GM12874 (cell line): ENCODE data around the gene TNS3.

Experiments used
- TF ChIP-seq, protein P1 (sequence below): IDR thresholded peaks from 2 replicates; pipeline ENCODE4 v1.5.1; 2011; ENCODE audit warnings: low read depth, mild to moderate bottlenecking, control low read depth, low read length, moderate library complexity; ENCODE audit not compliant: insufficient read depth

The TNS3 gene

DNA sequence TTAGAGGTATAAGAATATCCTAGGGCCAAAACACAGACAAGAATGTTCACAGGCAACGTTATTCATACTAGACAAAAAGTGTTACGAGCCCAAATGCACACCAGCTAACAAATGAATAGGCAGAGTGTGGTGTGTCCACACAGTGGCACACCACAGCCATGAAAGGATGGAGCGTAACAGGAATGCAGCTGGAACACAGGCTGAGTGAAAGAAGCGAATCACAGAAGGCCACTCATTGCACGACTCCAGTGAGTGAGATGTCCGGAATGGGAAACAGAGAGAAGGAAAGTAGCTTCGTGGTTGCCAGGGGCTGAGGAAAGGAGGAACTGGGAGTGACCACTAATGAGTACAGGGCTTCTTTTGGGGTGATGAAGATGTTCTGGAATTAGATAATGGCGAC lies 198.8 kb downstream of the TNS3 start:
- TF ChIP-seq, protein P1, sequence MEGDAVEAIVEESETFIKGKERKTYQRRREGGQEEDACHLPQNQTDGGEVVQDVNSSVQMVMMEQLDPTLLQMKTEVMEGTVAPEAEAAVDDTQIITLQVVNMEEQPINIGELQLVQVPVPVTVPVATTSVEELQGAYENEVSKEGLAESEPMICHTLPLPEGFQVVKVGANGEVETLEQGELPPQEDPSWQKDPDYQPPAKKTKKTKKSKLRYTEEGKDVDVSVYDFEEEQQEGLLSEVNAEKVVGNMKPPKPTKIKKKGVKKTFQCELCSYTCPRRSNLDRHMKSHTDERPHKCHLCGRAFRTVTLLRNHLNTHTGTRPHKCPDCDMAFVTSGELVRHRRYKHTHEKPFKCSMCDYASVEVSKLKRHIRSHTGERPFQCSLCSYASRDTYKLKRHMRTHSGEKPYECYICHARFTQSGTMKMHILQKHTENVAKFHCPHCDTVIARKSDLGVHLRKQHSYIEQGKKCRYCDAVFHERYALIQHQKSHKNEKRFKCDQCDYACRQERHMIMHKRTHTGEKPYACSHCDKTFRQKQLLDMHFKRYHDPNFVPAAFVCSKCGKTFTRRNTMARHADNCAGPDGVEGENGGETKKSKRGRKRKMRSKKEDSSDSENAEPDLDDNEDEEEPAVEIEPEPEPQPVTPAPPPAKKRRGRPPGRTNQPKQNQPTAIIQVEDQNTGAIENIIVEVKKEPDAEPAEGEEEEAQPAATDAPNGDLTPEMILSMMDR = no peak

DNA sequence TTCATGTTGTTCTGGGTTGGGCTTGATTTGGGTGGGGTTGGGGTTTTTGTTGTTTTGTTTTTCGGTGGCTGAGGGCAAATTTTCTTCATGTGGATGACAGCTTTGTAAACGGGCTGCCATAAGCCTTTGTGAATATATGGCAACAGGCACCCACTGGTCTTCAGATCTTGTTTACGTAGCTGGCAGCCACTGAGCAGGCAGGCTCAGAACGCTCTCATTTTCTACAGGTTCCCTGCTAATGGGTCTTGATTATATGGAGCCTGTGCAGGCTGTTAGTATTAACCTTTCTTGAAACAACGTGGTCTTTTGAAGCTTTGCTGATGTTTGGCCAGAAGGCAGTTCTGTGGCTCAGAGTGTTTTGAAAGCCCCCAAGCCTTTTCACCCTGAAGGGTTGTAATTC lies 199.7 kb downstream of the TNS3 start:
- TF ChIP-seq, protein P1 = no peak

DNA sequence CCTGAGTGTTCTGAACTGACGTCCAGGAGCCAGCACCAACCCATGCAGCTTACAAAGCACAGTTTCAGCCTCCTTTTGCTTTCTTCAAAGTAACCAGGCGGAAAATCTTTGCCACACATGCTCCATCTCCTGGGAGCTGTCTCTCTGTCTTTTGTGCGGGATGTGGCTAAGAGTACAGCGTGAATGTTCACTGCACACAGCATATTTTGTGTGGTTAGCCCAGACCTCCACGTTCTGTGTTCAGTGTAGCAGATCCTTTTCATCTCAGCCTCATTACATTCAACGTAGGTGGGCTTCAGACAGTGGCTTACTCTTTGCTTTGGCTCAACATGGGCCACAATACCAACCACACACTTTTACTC lies 200.8 kb downstream of the TNS3 start:
- TF ChIP-seq, protein P1 = no peak

DNA sequence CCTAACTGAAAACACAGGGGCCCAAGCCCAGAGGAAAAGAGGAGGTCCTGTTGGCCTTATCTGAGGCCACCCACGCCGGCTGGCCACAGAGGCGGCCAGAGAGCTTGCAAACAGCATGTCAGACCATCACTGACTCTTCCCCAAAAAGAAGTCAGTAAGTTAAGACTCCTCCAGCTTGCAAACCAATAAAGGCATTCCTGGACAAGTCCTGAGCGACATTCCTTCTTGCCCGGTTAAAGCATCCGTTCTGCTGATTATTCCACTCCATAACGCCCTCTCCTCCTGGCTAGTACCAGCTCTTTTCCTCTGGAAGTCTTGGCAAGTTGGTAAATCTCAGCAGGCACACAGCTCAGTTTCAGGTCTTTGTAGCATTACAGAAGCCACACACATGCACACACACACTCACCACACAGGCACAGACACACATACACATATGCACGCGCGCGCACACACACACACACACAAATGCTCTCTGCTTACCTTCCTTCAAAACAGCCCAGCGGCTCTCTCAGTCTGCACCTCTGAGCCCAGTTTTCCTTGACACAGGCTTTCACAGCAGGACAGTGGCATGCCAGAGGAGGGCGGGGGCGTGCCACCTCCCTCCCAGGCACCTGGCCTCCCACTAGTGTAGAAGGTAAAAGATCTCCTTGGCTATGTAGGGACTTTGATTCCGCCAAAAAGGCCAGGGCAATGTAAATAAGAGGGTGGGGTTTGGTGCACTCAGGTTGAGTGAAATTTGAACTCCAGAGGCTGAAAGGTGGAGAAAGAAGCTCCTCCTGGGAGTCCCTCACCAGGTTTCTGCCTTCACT lies 201.4 kb downstream of the TNS3 start:
- TF ChIP-seq, protein P1 = no peak

DNA sequence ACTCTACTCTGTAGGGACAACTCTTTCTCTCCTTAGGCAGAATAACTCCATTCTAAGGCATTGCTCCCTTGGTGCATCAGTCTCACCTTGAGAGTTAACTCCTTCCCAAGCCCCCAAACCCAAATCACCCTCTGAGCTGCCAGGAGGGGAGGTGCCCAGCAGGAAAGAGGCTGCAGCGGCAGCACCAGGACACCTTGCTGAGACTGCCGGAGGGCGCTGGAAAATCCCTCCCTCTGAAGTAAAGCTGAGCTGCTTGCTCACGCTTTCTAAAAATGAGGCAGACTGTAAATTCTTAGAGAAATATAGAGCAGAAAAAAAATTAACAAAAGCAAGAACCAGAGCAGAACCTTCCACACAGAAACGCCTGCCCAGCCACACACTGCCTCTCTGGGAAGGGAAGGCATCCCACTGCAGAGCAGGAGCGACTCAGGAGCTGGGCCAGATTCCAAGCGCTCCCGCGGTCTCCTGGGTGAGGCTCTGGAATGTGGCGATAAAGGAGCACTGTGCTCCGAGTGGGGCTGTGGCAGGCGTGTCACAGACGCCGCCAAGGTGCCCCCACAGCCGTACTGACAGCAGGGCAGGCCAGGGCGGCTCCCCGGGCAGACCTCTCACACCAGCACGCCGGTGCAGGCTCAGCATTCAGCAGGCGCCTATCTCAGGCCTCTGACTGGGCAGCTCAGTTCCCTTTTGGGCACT lies 202.1 kb downstream of the TNS3 start:
- TF ChIP-seq, protein P1 = no peak

DNA sequence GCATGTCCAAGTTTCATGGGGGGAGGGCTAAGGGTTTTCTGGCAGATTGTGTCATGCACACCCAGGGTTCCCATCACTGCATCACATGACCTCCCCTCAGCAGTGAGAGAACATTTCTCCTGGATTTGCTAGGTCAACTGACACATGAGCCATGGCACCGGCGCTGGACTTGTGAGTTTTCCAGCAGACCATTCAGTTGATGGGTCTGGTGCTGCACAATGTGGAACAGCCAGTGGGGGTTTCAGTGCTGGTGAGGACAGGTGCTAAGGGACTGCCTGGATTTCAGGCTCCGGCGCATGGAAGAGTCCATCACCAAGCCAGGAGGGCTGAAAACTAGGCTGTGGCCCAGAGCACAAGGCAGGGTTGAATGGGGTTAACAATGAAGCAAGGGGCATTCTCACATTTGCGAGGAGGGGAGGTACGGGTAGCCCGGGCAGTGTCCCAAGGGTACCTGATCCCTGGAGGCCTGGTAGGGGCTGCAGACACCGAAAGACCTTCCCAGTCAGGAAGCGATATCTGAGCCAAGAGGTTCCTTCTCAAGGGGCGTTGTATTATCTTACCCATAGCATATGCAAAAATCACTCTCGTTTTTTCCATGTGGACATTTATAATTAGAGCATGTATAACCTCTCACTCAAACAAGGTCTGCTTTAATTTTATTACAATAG lies 203.0 kb downstream of the TNS3 start:
- TF ChIP-seq, protein P1 = no peak

DNA sequence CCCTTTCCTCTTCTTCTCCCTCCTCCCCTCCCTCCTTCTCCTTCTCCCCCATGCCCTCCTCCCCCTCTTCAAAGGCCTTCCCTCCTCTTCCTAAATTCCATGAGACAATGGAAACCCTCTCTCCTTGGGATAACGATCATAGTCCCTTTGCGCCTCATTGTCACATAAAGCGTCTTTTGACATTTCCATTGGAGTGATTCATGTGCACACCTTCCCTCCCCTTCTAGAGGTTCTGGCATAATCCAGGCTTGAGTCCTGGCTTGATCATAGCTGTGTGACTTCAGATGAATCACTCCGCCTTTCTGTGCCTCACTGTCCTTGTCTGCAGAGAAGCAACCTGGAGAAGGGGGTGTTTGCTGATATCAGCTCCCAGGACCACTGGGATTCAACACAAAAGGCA lies 204.2 kb downstream of the TNS3 start:
- TF ChIP-seq, protein P1 = no peak
